Breast epithelium (tissue), 3 donors: Measurements from ENCODE around the gene CHKB.

Experiments used
- CTCF ChIP-seq, 3 donors: fragments of 450-650 bp; IDR thresholded peaks; one replicate each; pipeline ENCODE4 v1.5.1; 2016 to 2017; ENCODE audit warnings: antibody characterized with exemption in 3 of 3, mild to moderate bottlenecking in 3 of 3, moderate library complexity in 3 of 3
- POLR2A ChIP-seq: fragments of 450-650 bp; IDR thresholded peaks from one replicate; pipeline ENCODE4 v1.6.1; 2016; ENCODE audit warnings: antibody characterized with exemption, mild to moderate bottlenecking, moderate library complexity
- POLR2AphosphoS5 ChIP-seq, 3 donors: sonication (generic); formaldehyde crosslinking; IDR thresholded peaks; one replicate each; pipeline ENCODE4 v1.6.1; 2017; ENCODE audit warnings: antibody characterized with exemption in 3 of 3

DNA sequence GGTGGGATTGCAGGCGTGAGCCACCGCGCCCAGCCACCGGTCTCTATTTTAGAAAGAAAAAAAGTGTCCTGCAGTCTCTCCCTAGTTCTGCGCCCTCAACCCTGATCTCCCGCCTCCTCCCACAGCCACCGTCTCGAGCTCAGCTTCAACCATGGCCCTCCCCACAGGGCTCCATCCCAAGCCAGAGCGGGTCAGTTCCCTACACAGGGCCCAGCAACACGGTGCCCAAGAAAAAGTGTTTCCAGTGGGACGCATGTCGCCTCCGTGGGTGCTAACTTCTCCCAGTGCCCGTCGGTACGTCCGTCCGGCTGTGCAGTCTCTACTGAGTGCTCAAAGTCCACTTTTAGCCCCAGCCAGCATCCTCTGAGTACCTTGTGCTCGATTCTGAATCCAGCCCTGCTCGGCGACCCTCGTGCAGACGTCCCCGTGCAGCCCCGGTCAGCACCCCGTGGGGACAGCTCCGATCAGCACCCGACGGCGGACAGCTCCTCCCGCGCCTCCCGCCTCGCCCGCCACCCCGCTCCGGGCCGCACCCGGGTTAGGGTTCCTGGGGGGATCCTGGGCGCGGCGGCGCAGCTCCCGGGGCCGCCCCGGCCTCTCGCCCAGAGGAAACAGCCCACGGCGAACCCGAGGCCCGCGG, 17.3 kb upstream of the CHKB start:
- no peak for TF ChIP-seq CTCF (IDR thresholded peaks at IDR 0.05)
- TF ChIP-seq POLR2A, result no peak
- TF ChIP-seq POLR2AphosphoS5 (IDR thresholded peaks at IDR 0.05), result no peak
